ENCODE results near the gene RASGRF2.

RASGRF2 gene

DNA sequence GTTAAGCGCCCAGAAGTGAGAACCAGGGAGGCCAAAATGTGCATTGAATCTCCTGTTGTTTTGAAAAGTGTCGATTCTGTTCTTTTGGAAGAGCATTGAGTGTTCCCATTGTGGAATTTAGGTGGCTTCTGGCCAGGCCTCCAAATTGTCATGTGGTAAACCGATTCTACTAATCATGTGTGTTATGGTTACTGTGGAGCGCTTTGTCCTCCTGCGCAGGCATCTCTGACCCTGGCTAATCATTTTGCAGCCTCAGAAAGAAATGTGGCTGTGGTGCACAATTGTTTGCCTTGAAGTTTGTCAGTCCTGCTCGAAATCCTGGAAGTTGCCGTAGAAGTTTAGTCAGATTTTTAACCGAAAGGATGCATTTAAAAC is 121.3 kb downstream of the RASGRF2 start:
- no peak for TF ChIP-seq CTCF (conservative IDR thresholded peaks at IDR 0.05; ENCODE audit: low read depth, low read length)
- no peak overlapping the region for H3K4me3 ChIP-seq (ENCODE audit: low read length)
- no peak for DNase-seq (ENCODE audit: low read depth)

GRCh38 chr5:81086881-81087281 is 126.7 kb downstream of the RASGRF2 start:
- no peak overlapping the region for H3K4me3 ChIP-seq (ENCODE audit: low read length)
- DNase-seq (ENCODE audit: low read depth), result no peak
- TF ChIP-seq CTCF (conservative IDR thresholded peaks at IDR 0.05; ENCODE audit: low read depth, low read length), result no peak

DNA sequence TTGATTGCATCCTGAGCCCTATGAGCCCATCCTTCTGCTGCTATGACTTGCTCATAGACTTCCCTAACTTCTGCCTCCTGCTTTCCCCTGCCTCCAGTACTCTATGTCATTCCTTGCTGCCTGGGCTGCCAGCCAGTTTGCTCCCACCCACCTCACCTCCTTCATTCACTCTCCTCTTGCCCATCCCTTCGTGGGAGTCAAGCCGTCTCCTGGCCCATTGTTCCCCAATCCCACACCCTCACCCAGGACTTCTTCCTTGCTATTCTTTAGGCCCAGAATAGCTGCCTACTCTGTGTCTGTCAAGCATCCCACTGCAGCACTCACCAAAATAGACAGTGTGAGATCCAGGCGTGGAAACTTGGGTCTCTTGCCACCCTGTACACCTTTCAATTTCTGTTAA is 131.0 kb downstream of the RASGRF2 start:
- no peak overlapping the region for H3K4me3 ChIP-seq (ENCODE audit: low read length)
- no peak for DNase-seq (ENCODE audit: low read depth)
- TF ChIP-seq CTCF (conservative IDR thresholded peaks at IDR 0.05; ENCODE audit: low read depth, low read length), result no peak

- H3K4me3 ChIP-seq (ENCODE audit: low read length), result no peak overlapping the region
- no peak for TF ChIP-seq CTCF (conservative IDR thresholded peaks at IDR 0.05; ENCODE audit: low read depth, low read length)
- no peak for DNase-seq (ENCODE audit: low read depth)
Observed at GRCh38 chr5:81093536-81094196, 133.5 kb downstream of the RASGRF2 start.

- no peak for TF ChIP-seq CTCF (conservative IDR thresholded peaks at IDR 0.05; ENCODE audit: low read depth, low read length)
- DNase-seq (ENCODE audit: low read depth), result no peak
- H3K4me3 ChIP-seq (ENCODE audit: low read length), result no peak overlapping the region
Observed at GRCh38 chr5:81095835-81096234, 135.7 kb downstream of the RASGRF2 start.

GRCh38 chr5:81097713-81098112 is 137.6 kb downstream of the RASGRF2 start:
- H3K4me3 ChIP-seq (ENCODE audit: low read length), result no peak overlapping the region
- DNase-seq (ENCODE audit: low read depth), result peak; percentile 54
- TF ChIP-seq CTCF (conservative IDR thresholded peaks at IDR 0.05; ENCODE audit: low read depth, low read length), result no peak

- no peak for TF ChIP-seq CTCF (conservative IDR thresholded peaks at IDR 0.05; ENCODE audit: low read depth, low read length)
- DNase-seq (ENCODE audit: low read depth), result no peak
- H3K4me3 ChIP-seq (ENCODE audit: low read length), result no peak overlapping the region
Observed at GRCh38 chr5:81105261-81105877, 145.2 kb downstream of the RASGRF2 start.
